Epithelial cell of esophagus (primary cell): ENCODE results near the gene KLHL26.
"Not testable (repeated sequence)": the region's sequence is repeated elsewhere in the genome, so short reads cannot be mapped to it uniquely, and the experiment has no call there.

ENCODE experiments used
- DNase-seq: peaks from one replicate; pipeline ENCODE4 v3.0.0; 2010; ENCODE audit warnings: low read depth
- H3K4me3 ChIP-seq: 2 replicates; pipeline ENCODE4 v1.5.1; 2011; ENCODE audit warnings: mild to moderate bottlenecking, low read length, control low read depth
- CTCF ChIP-seq: IDR thresholded peaks from 2 replicates; pipeline ENCODE4 v1.5.1; 2011; ENCODE audit warnings: low read depth, mild to moderate bottlenecking, low read length, control low read depth, inconsistent platforms; ENCODE audit not compliant: insufficient read depth; ENCODE audit errors: missing control alignments

Gene KLHL26

GRCh38 chr19:18590273-18591272 lies 46.3 kb upstream of the KLHL26 start:
- peak; percentile 63 for TF ChIP-seq CTCF
- peak; percentile 90 for DNase-seq
- peak overlapping the region; percentile 71 for H3K4me3 ChIP-seq

- no peak overlapping the region for H3K4me3 ChIP-seq
- no peak for TF ChIP-seq CTCF
- DNase-seq: no peak
Measured at GRCh38 chr19:18591735-18592385, 45.0 kb upstream of the KLHL26 start.

GRCh38 chr19:18592732-18593131 lies 44.1 kb upstream of the KLHL26 start:
- not testable (repeated sequence) for DNase-seq, H3K4me3 ChIP-seq

GRCh38 chr19:18593367-18594095 lies 43.3 kb upstream of the KLHL26 start:
- TF ChIP-seq CTCF: no peak
- H3K4me3 ChIP-seq: no peak overlapping the region
- DNase-seq: no peak

GRCh38 chr19:18594096-18594823 lies 42.6 kb upstream of the KLHL26 start:
- H3K4me3 ChIP-seq: peak overlapping the region; percentile 26
- peak; percentile 70 for DNase-seq
- peak; percentile 36 for TF ChIP-seq CTCF

- no peak for DNase-seq
- TF ChIP-seq CTCF: no peak
- peak overlapping the region; percentile 26 for H3K4me3 ChIP-seq
Measured at GRCh38 chr19:18594824-18595373, 41.9 kb upstream of the KLHL26 start.
